Lung (tissue), 12 donors: ENCODE data around the gene MPND. TPM values are rescaled to one million over a fixed set of nuclear protein-coding genes. Genes with fewer than 3 reads are reported as not detected.

Experiments
- ATAC-seq: fragments of 200-7000 bp; cut with Tn5 transposase; one replicate; pipeline ENCODE4 v1.9.1; 2020; ENCODE audit warnings: moderate number of reproducible peaks; ENCODE audit not compliant: insufficient read depth, low FRiP score
- DNase-seq, 3 donors: peaks; one replicate each; pipeline ENCODE4 v3.0.0-alpha.2; 2013 to 2017
- H3K27ac ChIP-seq, 2 donors: one replicate each; pipeline ENCODE4 v1.5.1; 2013; ENCODE audit warnings: mild to moderate bottlenecking in 2 of 2, moderate library complexity in 2 of 2, control low read depth in 1 of 2, inconsistent platforms in 1 of 2, low read depth in 1 of 2, low read length in 1 of 2
- H3K27me3 ChIP-seq, 3 donors: one replicate each; pipeline ENCODE4 v1.5.1; 2013; ENCODE audit warnings: low read length in 2 of 3; ENCODE audit not compliant: control insufficient read depth in 3 of 3, insufficient read depth in 3 of 3
- H3K36me3 ChIP-seq, 4 donors: one replicate each; pipeline ENCODE4 v1.5.1; 2013; ENCODE audit warnings: low read length in 4 of 4, mild to moderate bottlenecking in 1 of 4, moderate library complexity in 1 of 4; ENCODE audit not compliant: control insufficient read depth in 4 of 4, insufficient read depth in 4 of 4
- H3K4me1 ChIP-seq, 5 donors: one replicate each; pipeline ENCODE4 v1.5.1; 2013; ENCODE audit warnings: low read length in 5 of 5, mild to moderate bottlenecking in 2 of 5, moderate library complexity in 1 of 5; ENCODE audit not compliant: control insufficient read depth in 5 of 5, insufficient read depth in 5 of 5
- H3K4me3 ChIP-seq: one replicate; pipeline ENCODE4 v1.5.1; 2013; ENCODE audit warnings: mild to moderate bottlenecking, control low read depth, moderate library complexity
- H3K9ac ChIP-seq, 2 donors: one replicate each; pipeline ENCODE4 v1.5.1; 2013; ENCODE audit warnings: low read length in 2 of 2, control low read depth in 1 of 2; ENCODE audit not compliant: insufficient read depth in 1 of 2
- H3K9me3 ChIP-seq, 4 donors: one replicate each; pipeline ENCODE4 v1.5.1; 2013; ENCODE audit warnings: low read length in 3 of 4, mild to moderate bottlenecking in 1 of 4, moderate library complexity in 1 of 4; ENCODE audit not compliant: control insufficient read depth in 4 of 4, insufficient read depth in 3 of 4
- CTCF ChIP-seq: IDR thresholded peaks from 2 replicates; pipeline ENCODE4 v1.5.1; 2012; ENCODE audit warnings: mild to moderate bottlenecking; ENCODE audit errors: control extremely low read depth, extremely low read depth
- WGBS, 2 donors: extraction: QIAGEN DNeasy Blood & Tissue Kit; methylation state at CpG; one replicate each; pipeline ENCODE4 v1.1.7; 2013; 5-methylcytosine and 5-hydroxymethylcytosine counted together
- polyA plus RNA-seq, 2 donors: library from polyadenylated mRNA; stranded (reverse); fragments of 200-250 nt; gene quantifications; one replicate each; pipeline ENCODE4 v1.2.1, GENCODE V29; 2013
- total RNA-seq, 2 donors: library from RNA; depleted of rRNA in 1 of 2; stranded (reverse); fragments of >200 nt in 1 of 2; gene quantifications; one replicate each; pipeline ENCODE4 v1.2.1, GENCODE V29; 2014 to 2021
- donor health status: control.
- donor health status: control.
- donor health status: Bipolar disorder and iron deficiency.
- donor health status: healthy.
- donor health status: DM: yes; HTN: yes; CAD: no.

MPND gene
- total and polyA plus RNA-seq, 4 donors: 9.1 to 32.3 (median 24.6) TPM

- H3K36me3 ChIP-seq: peaks cover 0 to 7% (median 2%) of the 10 kb centered on the region in 4 donors
- no peaks in the 10 kb centered on the region for H3K27me3 ChIP-seq
- DNase-seq (no peak), ATAC-seq (no peak)
- H3K4me1 ChIP-seq: peaks cover 16 to 71% (median 52%) of the 10 kb centered on the region in 5 donors
- no peak for TF ChIP-seq CTCF
- 84 to 88% methylated on average over 23 of the region's 23 CpGs for WGBS, 2 donors
- H3K9ac ChIP-seq: peak overlapping the region in 1 of 2 donors; percentile 62
- H3K4me3 ChIP-seq: no peak overlapping the region
- no peaks in the 10 kb centered on the region for H3K9me3 ChIP-seq
- peak overlapping the region in 1 of 2 donors; percentile 92 for H3K27ac ChIP-seq
Measured at GRCh38 chr19:4376991-4377781, 33.8 kb downstream of the MPND start.

GRCh38 chr19:4378886-4379285, 35.5 kb downstream of the MPND start:
- no peak for ATAC-seq
- no peak for DNase-seq
- no peak for TF ChIP-seq CTCF
- WGBS, 2 donors: 88 to 90% methylated on average over 11 of the region's 11 CpGs
- Histone ChIP-seq H3K36me3 (peaks cover 0 to 7% (median 6%) of the 10 kb centered on the region in 4 donors), H3K4me1 (peaks cover 6 to 54% (median 35%) of the 10 kb centered on the region in 5 donors), H3K9ac (no peak overlapping the region), H3K27me3 (no peaks in the 10 kb centered on the region), H3K27ac (peak overlapping the region in 1 of 2 donors; percentile 61), H3K9me3 (no peaks in the 10 kb centered on the region), H3K4me3 (no peak overlapping the region)

GRCh38 chr19:4379383-4380253, 36.3 kb downstream of the MPND start:
- H3K27me3 ChIP-seq: no peaks in the 10 kb centered on the region
- H3K36me3 ChIP-seq: peaks cover 0 to 11% (median 7%) of the 10 kb centered on the region in 4 donors
- H3K9ac ChIP-seq: no peak overlapping the region
- TF ChIP-seq CTCF: no peak
- H3K4me1 ChIP-seq: peaks cover 6 to 46% (median 30%) of the 10 kb centered on the region in 5 donors
- WGBS, 2 donors: 38 to 50% methylated on average over 20 of the region's 20 CpGs
- peak overlapping the region in 1 of 2 donors; percentile 61 for H3K27ac ChIP-seq
- no peak for DNase-seq
- H3K9me3 ChIP-seq: no peaks in the 10 kb centered on the region
- ATAC-seq: peak; percentile 46
- no peak overlapping the region for H3K4me3 ChIP-seq
